Muscle of back (tissue), 11 donors: Measurements from ENCODE around the gene CRB2. TPM values are rescaled to one million over a fixed set of nuclear protein-coding genes. Genes with fewer than 3 reads are reported as not detected.

ENCODE experiments used
- DNase-seq, 3 donors: peaks; one replicate each; pipeline versions ENCODE4 v3.0.0 to v3.0.0-alpha.2; 2013
- polyA plus RNA-seq, 10 donors: library from polyadenylated mRNA; unstranded; fragments of 120-200 nt; gene quantifications; one replicate each; pipeline ENCODE4 v1.2.1, GENCODE V29; 2013; ENCODE audit not compliant: insufficient read length in 10 of 10

CRB2 gene
- polyA plus RNA-seq, 10 donors: 0.04 to 0.13 (median 0.10) TPM

- DNase-seq: peak in 1 of 3 donors; percentile 51
Observed at GRCh38 chr9:123364241-123364824, 8.3 kb downstream of the CRB2 start.

DNA sequence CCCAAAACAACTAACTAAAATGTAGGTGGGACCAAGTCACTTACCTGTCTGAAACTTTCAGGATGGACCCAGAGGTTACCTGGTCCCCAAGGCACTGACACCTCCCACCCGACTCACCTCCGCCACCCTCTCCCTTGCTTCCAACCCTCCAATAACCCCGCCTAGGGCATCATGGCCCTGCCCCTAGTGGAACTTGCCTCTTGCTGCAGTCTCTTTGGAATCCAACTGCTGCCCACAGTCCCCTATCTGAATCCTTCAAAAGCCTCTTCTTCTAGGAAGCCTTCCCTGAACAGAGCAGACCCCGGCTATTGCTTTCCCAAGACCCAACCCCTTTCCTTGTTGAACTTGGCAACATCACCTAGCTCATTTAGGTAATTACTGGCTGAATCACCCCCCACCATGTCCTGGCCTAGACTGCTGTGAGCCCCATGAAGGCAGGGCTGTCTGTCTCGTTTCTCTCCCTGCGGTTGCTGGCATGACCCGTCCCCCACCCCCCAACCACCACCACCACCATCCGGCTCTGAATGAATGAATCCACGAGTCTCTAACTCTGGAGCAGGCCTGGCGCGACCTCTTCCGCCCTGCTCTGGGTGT lies 9.4 kb downstream of the CRB2 start:
- DNase-seq: no peak

DNA sequence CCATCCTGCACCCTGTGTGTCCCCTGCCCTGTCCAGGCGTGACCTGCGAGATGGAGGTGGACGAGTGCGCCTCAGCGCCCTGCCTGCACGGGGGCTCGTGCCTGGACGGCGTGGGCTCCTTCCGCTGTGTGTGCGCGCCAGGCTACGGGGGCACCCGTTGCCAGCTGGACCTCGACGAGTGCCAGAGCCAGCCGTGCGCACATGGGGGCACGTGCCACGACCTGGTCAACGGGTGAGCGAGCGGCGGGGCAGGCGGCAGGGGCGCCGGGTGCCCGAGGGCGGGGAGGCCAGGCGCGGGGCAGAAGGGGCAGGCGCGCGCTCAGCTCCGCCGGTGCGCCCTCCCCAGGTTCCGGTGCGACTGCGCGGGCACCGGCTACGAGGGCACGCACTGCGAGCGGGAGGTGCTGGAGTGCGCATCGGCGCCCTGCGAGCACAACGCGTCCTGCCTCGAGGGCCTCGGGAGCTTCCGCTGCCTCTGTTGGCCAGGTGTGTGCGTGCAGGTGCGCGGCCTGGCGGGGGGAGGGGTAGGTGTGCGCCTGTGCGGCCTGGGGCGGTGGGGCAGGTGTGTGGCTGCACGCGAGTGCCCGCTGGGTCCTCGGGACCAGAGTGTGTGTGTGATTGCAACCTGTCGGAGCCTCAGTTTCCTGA lies 10.0 kb downstream of the CRB2 start:
- no peak for DNase-seq

GRCh38 chr9:123368023-123368422 lies 12.0 kb downstream of the CRB2 start:
- DNase-seq: no peak

- DNase-seq: no peak
Observed at GRCh38 chr9:123368536-123369153, 12.6 kb downstream of the CRB2 start.

- no peak for DNase-seq
Observed at GRCh38 chr9:123369296-123369695, 13.3 kb downstream of the CRB2 start.

DNA sequence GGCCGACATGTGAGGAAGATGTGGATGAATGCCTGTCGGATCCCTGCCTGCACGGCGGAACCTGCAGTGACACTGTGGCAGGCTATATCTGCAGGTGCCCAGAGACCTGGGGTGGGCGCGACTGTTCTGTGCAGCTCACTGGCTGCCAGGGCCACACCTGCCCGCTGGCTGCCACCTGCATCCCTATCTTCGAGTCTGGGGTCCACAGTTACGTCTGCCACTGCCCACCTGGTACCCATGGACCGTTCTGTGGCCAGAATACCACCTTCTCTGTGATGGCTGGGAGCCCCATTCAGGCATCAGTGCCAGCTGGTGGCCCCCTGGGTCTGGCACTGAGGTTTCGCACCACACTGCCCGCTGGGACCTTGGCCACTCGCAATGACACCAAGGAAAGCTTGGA lies 14.1 kb downstream of the CRB2 start:
- DNase-seq: no peak

DNA sequence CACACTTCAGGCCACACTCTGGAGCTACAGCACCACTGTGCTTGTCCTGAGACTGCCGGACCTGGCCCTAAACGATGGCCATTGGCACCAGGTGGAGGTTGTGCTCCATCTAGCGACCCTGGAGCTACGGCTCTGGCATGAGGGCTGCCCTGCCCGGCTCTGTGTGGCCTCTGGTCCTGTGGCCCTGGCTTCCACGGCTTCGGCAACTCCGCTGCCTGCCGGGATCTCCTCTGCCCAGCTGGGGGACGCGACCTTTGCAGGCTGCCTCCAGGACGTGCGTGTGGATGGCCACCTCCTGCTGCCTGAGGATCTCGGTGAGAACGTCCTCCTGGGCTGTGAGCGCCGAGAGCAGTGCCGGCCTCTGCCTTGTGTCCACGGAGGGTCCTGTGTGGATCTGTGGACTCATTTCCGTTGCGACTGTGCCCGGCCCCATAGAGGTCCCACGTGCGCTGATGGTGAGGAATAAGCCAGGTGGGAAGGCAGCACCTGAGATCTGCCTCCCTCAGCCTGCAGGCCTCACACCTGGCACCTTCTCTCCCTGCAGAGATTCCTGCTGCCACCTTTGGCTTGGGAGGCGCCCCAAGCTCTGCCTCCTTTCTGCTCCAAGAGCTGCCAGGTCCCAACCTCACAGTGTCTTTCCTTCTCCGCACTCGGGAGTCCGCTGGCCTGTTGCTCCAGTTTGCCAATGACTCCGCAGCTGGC lies 14.7 kb downstream of the CRB2 start:
- no peak for DNase-seq

DNA sequence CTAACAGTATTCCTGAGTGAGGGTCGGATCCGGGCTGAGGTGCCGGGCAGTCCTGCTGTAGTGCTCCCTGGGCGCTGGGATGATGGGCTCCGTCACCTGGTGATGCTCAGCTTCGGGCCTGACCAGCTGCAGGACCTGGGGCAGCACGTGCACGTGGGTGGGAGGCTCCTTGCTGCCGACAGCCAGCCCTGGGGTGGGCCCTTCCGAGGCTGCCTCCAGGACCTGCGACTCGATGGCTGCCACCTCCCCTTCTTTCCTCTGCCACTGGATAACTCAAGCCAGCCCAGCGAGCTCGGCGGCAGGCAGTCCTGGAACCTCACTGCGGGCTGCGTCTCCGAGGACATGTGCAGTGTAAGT lies 15.2 kb downstream of the CRB2 start:
- no peak for DNase-seq

- DNase-seq: no peak
Observed at GRCh38 chr9:123371805-123372590, 16.0 kb downstream of the CRB2 start.

DNA sequence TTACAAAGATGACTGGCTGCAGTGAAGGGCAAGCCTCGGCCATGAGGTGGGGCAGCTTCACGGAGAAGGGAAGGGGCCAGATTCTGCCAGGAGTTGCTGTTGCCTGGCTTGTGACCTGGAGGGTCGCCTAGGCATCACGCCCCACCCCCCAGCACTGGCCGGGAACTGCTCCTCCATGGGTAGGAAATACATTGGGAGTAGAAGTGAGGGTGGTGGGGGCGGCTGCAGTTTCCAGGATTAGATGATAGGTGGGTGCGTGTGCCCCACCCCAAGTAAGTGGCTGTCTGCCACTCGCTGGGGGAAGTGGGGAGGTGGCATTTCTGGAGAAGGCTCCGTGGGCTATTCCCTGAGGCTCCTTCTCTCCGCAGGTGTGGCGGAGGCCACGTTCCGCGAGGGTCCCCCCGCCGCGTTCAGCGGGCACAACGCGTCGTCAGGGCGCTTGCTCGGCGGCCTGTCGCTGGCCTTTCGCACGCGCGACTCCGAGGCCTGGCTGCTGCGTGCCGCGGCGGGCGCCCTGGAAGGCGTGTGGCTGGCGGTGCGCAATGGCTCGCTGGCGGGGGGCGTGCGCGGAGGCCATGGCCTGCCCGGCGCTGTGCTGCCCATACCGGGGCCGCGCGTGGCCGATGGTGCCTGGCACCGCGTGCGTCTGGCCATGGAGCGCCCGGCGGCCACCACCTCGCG lies 16.9 kb downstream of the CRB2 start:
- DNase-seq: no peak

GRCh38 chr9:123373447-123373923 lies 17.5 kb downstream of the CRB2 start:
- DNase-seq: no peak

GRCh38 chr9:123373946-123374345 lies 17.9 kb downstream of the CRB2 start:
- DNase-seq: peak in 1 of 3 donors; percentile 52

- DNase-seq: peak in 1 of 3 donors; percentile 56
Observed at GRCh38 chr9:123375469-123376132, 19.6 kb downstream of the CRB2 start.

- no peak for DNase-seq
Observed at GRCh38 chr9:123376218-123377071, 20.4 kb downstream of the CRB2 start.

DNA sequence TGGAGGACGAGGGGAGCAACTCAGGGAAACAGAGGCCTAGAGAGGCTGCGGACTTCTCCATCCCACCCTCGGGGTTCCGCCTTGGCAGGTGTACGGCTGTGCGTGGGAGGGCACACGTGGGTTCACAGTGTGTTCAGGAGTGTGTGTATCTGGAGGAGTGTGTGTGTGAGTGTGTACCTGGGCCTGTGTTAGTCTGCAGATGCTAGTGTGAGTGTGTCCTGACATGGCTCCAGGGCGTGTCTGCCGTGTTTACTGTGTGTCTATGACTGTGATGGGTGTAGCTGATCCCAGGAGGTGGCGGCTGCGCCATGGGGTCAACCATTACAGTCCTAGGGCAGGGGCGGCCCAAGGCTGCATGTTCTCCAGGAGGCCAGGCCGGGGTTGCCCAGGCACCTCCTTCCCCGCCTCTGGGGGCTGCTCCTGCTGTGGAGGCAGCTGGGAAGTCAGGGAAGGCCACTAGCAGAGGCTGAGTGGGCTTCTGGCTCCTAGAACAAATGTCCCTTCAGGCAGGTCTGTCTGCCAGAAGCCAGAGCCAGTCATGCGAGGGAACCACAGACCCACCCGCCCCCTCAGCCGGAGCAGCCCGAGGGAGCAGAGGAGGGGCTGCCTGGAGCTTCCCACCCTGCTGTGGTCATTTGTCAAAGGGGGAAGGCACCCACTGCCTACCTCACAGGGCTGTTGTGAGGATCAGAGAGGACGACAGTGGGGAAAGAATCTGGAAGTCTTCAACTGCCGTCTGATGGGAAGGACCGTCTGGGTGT lies 21.4 kb downstream of the CRB2 start:
- no peak for DNase-seq

- no peak for DNase-seq
Observed at GRCh38 chr9:123378025-123378424, 22.0 kb downstream of the CRB2 start.

- DNase-seq: no peak
Observed at GRCh38 chr9:123378956-123379660, 23.1 kb downstream of the CRB2 start.
